HK-2 (cell line): ENCODE data around the gene ALX3.
A peak's percentile ranks its signal among the peaks of the same experiment; 100 is the strongest.
"Not testable (repeated sequence)": the region's sequence is repeated elsewhere in the genome, so short reads cannot be mapped to it uniquely, and the experiment has no call there.

ENCODE experiments used
- DNase-seq: peaks from one replicate; pipeline ENCODE4 v3.0.0-alpha.2; 2018; ENCODE audit not compliant: unreplicated experiment

The ALX3 gene

GRCh38 chr1:110089561-110090275 lies 19.2 kb upstream of the ALX3 start:
- no peak for DNase-seq

DNA sequence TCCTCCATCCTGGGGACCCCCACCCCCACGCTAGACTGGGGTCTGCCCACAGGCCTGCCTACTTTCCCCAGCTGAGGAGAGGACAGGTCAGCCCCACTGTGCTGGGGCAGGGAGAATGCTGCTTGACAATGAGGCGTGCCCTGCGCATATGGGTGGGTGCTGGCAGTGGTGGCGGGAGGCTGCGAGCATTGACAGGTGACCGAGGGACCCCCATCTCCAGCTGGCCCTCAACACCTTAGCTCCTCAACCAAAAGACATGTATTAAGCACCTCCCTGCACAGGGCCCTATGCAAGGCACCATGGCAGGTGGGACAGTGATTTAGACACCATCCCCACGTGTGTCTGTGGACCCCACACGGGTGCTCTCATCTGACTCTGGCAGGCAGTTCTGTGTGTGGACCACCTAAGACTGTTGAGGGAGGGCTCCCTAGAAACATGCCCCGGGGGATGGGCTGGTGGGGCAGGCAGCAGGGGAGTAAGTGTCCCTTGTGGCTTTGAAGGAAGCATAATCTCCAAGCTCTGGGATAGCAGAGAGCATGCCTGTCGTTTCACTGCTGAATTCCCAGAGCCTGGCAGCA lies 18.4 kb upstream of the ALX3 start:
- DNase-seq, result no peak

DNA sequence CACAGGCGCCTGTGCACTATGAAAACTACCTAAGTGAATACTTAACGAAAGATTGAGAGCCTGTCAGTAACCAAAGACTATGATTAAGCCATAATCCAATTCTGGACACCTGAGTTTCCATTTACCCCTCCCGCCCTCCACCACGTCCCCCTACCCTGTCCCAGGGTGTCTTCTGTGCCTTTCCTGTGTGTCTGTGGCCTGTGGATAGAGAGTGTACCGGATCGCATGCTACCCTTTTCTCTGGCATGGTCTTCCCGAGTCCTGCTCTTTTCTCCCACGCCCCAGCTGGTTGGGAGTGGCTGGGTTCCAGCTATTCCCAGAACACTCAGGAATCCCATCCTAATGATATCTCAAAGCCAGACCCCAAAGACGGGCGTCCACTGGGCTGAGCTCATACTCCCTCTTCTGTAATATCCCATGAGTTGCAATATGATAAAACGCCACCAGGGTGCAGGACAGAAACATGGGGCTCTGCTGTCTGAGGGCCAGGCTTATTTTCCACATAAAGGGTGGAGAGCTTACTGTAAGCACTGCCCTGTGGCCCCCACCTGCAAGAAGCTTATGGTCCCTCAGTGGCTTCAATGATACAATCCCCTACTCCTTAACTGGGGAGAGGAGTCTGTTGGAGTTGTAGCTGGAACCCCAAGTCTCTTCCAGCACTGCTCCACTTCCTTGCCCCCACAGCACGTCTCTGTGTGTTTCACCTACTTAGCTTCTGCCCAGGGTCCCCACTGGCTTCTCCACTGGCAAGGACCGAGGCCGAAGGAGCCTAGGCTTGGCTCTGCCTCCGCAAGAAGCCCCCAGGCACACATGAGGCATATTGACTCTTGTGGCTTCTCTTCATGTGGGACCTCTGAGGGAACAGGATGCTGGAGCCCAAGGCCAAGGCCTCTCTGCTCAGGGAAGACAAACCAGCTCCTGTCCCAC lies 17.6 kb upstream of the ALX3 start:
- peak; percentile 28 for DNase-seq

GRCh38 chr1:110086961-110087360 lies 16.5 kb upstream of the ALX3 start:
- no peak for DNase-seq

GRCh38 chr1:110085671-110086070 lies 15.2 kb upstream of the ALX3 start:
- no peak for DNase-seq

DNA sequence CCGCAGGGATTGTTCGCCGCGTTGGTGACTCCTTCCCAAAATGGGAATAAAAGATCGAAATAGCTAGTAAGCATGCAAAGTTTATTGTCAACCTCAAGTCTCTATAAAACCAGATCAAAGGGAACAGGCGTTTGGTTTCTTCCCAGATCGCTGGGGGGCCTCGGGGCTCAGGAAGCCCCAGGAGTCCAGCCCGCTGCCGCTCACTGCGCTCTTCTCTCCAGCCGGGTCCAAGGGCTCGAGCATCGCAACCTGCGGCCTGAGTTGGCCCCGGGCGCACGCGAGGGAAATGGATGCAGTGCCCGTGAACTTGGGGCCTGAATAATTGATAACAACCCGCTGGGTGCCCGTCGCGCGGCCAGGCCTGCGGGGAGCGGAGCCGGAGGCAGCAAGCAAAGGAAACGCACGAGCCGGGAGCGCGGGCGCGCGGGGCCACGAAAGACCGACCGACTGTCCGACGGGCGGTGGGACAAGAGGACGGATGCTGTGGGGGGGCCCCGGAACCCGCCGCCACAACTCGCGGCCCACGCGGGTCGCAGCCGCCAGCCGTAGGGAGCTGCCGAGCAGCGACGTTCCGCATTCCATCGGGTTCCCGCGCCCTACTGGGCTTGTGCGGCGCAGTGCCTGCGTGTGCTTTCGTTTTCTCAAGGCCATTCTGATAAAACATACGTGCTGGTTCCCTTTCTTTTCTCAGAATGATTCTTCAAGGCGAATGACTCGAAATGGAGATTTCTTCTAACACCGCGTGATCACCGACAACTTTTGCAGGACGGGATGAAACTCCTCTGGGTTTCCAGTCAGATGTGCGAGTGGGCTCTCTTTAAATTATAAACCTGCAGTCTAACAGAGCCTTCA lies 14.0 kb upstream of the ALX3 start:
- no peak for DNase-seq

- DNase-seq, result no peak
These were observed 13.4 kb upstream of the ALX3 start for GRCh38 chr1:110083866-110084226.

DNA sequence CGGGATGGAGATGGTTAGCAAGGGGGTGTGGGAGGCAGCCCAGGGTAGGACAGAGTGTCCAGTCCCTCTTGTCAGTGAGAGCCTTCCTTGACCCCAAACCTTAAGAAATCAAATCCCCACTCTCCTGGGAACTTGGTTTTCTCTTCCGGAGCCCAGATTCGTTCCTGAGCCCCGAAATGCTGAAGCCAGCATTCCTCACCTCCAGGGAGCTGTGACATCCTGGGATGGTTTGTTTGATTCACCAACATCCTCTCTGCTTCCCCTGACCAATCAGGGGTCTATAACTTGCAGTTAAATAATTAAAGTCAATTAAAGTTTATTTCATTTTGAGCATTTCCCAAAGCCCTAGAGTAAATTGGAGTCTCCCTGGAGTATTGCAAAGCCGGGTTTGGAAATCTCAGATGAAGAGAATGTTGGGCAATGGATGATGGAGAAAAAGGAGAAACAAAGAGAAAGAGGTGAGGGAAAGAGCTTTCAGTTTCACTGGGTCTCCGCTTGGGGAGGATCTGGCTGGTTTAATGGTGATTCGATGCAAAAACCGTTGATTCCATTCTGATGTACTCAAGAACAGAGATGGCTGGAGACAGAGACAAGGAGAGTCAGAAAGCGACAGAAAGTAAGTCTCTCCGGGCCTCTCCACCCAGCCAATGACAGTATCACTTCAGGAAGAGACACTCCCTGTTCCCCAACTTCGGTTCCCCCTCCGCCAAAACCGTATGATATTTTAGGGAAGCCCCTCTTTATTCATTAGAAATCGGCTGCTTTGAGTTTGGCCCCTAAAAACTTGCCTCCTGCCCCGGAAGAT lies 12.8 kb upstream of the ALX3 start:
- DNase-seq, result no peak

DNA sequence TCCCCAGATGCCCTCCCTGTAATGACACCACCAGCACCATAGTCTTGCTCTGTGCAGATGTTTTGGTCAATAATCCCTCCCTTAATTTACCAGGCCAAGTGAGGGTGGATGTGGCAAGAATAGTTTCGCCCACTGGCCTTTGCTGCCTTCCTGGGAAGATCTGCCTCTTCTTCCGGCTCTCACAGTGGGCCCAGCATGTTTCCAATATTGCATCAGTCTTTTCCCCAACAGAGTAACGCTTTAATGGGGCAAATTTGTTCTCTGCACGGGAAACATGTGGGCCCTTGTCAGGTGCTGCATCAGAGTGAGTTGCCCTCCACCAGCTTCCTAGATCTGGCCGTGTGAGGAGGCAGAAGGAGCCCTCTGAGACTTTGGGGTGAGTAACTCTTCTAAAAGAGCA lies 12.0 kb upstream of the ALX3 start:
- DNase-seq, result no peak

DNA sequence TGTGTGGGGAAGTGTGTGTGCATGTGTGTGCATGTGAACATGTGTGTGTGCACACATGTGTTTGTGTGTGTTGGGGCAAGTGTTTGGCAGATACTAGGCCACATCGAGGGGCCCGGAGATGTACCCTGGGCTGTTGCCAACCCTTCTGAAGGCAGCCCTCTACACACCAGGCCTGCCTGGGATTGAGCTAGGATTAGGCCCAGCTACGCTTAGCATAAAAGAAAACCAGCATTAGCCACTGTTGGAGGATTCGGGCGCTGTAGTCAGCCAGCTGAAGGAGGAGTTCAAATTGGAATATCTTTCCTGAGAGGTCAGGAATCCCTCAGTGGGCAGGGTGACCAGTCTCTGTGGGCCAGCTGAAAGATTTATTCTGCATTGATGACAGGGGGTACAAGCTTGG lies 10.6 kb upstream of the ALX3 start:
- DNase-seq, result no peak

- not testable (repeated sequence) for DNase-seq
These were observed 9.5 kb upstream of the ALX3 start for GRCh38 chr1:110079995-110080394.

DNA sequence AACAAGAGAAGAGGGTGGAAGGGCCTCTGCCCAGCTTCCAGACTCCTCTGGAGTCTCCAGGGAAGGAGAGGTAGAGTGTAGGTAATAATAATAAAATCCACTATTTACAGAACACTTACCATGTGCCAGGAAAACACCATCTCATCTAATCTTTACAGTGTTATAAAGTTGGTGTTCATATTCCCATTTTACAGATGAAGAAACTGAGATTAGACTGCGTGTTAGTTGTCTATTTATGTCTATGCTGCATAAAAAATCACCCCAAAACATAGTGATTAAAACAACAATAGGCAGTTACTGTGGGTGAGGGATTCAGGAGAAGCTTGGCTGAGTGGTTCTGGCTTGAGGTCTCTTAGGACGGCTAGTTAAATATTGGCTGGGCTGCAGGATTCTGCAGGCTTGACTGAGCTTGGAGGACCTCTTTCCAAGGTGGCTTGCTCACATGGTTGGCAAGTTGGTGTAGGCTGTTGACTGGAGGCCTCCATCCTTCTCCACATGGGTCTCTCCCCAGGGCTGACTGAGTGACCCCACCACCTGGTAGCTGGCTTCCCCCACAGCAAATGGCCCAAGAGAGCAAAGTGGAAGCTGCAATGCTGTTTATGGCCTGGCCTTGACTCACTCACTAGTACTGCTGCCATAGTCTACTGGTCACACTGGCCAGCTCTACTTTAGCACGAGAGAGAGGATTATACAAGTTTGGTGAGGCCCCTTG lies 6.5 kb upstream of the ALX3 start:
- no peak for DNase-seq

- no peak for DNase-seq
These were observed 3.7 kb upstream of the ALX3 start for GRCh38 chr1:110074166-110074565.

- no peak for DNase-seq
These were observed 196 bp downstream of the ALX3 start for GRCh38 chr1:110070282-110070669.

DNA sequence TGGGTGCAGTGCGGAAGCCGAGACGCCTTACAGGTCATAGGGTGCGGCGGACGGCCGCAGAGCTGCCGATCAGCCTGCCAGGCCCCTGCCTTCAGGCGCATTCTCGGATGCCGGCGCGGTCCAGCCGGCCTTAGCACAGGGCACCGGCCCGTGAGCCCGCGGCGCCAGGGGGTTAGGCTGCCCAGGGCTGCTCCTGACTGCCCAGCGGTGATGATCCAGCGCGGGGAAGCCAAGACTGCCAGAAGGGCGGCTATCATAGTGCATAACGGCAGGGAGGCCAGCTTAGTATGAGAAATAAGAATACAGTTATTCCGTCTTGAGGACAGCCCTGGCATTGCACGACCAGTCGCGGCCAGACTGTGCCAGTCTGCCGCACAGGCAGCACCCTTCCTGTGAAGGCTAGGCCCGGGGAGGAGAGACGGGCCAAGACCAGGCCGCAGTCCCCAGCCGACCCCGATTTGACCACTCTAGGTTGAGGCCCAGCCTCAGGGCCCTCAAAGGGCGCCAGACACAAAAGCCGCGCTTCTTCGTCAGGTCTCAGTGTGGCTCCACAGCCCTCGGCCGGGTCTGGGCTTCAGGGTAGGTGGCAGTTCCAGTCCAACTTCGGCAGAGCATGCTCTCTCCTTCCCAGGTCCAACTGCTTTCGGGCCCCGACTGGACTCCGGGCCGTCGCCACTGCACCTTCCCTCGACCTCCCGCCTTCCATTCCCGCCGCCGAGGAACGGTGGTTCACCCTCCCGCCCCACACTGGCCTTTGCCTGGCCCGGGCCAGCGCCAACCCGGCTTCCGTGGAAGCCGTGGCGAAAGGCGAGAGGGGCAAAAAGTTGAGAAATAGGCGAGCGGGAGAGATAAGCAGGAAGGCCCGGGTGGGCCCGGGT lies 829 bp downstream of the ALX3 start:
- DNase-seq, result no peak

GRCh38 chr1:110068646-110069403 lies 1.6 kb downstream of the ALX3 start:
- DNase-seq, result no peak

DNA sequence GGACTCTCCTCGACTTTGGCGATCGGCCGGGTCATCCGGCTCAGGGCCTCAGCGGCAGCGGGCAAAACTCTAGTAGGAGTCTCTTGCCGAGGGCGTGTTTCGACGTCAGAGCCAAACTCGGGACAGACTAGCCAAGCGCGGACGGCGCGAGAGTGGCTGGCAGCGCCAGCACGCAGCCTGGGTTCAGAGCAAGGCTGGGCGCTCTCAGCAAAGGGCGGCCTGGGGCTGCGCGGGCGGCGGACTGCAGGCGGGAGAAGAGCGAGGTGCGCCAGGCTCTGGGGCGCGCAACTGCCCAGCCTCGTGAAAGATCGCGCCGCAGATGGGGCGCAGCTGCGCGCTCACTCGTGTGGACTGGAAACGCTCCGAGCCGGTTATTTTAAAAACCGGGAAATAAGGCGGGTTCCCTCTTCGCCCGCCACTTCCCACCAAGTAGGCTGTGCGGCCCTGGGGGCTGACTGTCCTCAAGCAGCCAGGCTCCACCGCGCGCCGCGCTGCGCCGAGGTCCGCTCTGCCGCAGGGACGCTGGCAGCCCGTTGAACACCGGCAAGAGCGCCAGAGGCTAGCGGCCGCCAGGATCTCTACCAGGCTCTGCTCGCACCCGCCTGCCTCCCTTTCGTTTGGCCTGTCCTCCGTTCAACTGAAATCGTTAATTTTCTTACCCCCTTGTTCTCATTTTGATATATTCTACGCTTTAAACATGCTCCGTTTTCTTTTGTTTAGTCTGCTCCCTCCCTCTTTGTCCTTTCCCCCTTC lies 2.4 kb downstream of the ALX3 start:
- no peak for DNase-seq

DNA sequence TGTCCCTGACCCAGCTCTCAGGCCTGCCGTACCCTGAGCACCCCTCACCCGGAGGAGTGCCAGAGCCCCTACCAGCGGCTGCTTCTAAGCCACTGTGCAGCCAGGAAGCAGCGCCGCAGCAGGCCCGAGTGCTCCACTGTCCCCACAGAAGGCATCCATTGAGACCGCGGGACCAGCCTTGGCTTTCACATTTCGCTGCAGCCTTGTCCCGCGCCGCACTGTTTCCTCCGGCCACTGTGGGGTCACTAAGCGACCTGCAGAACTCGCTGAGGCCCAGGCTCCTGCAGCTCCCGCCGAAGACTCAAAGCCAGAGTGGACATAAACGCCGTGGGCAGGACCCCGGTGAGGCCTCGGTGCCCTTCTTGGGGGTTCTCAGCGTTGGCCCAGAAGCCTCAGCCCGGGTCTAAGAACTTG lies 3.0 kb downstream of the ALX3 start:
- DNase-seq, result no peak
